Astrocyte (in vitro differentiated cells and primary cell): ENCODE results near the gene IFI30.

Experiments used
- CTCF ChIP-seq: IDR thresholded peaks from 2 replicates; pipeline ENCODE4 v1.5.1; 2011; ENCODE audit warnings: low read depth, mild to moderate bottlenecking, inconsistent platforms, low read length, moderate library complexity; ENCODE audit not compliant: insufficient read depth
- EZH2 ChIP-seq: IDR thresholded peaks from 2 replicates; pipeline ENCODE4 v1.6.1; 2012; ENCODE audit warnings: mild to moderate bottlenecking, low read length, inconsistent platforms; ENCODE audit not compliant: insufficient read depth

- TF ChIP-seq CTCF, result no peak
- no peak for TF ChIP-seq EZH2
Observed at GRCh38 chr19:18160971-18161635, 12.5 kb upstream of the IFI30 start.
